ENCODE data around the gene SLC37A2.
A peak's percentile ranks its signal among the peaks of the same experiment; 100 is the strongest.

SLC37A2 gene

DNA sequence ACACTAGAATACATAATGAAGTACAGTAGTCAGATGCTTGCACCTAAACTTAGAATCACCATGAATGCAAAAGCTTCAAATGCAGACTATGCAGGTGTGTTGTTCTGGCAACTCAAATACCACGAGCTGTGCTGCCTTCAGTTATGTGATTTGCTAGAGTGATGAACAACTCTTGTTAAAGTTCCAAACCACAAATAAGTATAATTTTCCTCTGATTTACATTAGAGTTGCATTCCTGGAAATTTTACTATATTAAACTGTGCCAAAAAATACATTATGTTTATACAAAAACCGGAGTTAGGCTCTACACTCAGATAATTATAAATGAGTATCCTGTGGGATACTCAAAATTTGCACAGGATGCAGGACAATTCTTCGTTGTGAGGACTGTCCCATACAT, 45.4 kb downstream of the SLC37A2 start:
- H3K4me3 ChIP-seq (ENCODE audit: low read length) = no peak overlapping the region
- TF ChIP-seq CTCF (conservative IDR thresholded peaks at IDR 0.05; ENCODE audit: low read depth, low read length) = no peak
- no peak for DNase-seq (ENCODE audit: low read depth)

- H3K4me3 ChIP-seq (ENCODE audit: low read length) = peak overlapping the region; percentile 94
- no peak for DNase-seq (ENCODE audit: low read depth)
- TF ChIP-seq CTCF (conservative IDR thresholded peaks at IDR 0.05; ENCODE audit: low read depth, low read length) = no peak
Measured at GRCh38 chr11:125110506-125110905, 47.4 kb downstream of the SLC37A2 start.

DNA sequence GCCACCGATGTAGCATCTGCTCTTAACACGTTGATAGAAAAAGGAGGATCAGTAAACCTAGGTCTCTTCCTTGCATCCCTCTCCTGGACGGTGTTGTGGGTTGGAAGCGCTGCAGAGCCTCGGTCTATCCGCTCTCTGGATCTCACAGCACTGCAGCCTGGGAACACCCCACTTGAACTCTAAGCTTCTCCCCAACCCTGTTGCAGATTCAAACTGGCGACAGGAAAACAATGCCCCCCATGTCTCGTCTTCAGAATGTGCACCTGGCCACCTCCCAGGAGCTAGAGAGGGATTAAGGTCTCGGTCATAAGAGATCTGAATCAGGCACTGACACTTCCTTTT, 47.9 kb downstream of the SLC37A2 start:
- peak overlapping the region; percentile 94 for H3K4me3 ChIP-seq (ENCODE audit: low read length)
- peak; percentile 5 for DNase-seq (ENCODE audit: low read depth)
- TF ChIP-seq CTCF (conservative IDR thresholded peaks at IDR 0.05; ENCODE audit: low read depth, low read length) = no peak

GRCh38 chr11:125111343-125112207, 48.5 kb downstream of the SLC37A2 start, which contains the start of gene TMEM218:
Gene TMEM218 (minus strand): TSS chr11:125111626. CDS start chr11:125102241, 9,385 bp downstream.
- peak within 1 kb of the TSS; percentile 94 for H3K4me3 ChIP-seq (ENCODE audit: low read length)
- TF ChIP-seq CTCF (conservative IDR thresholded peaks at IDR 0.05; ENCODE audit: low read depth, low read length) = no peak
- DNase-seq (ENCODE audit: low read depth) = peak; percentile 98

DNA sequence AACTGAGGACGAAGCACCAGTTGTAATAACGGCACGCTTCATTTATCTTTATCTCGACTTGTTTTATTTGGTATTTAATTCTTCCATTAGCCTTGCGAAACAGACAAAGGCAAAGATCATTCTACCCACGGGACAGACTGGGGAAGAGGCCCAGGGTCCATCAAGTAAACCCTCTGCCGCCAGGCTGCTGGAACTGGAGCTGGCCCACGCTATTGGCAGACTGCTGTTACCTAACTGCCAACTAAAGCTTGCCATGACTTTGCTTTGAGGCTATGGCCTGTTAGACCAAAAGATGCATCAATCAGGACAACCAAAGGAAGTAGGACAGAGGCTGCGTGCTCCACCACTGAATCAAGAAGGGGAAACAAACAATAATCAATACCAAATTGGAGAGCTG, 49.1 kb downstream of the SLC37A2 start:
- no peak for TF ChIP-seq CTCF (conservative IDR thresholded peaks at IDR 0.05; ENCODE audit: low read depth, low read length)
- no peak for DNase-seq (ENCODE audit: low read depth)
- H3K4me3 ChIP-seq (ENCODE audit: low read length) = peak overlapping the region; percentile 94

GRCh38 chr11:125114518-125114917, 51.4 kb downstream of the SLC37A2 start:
- no peak for DNase-seq (ENCODE audit: low read depth)
- no peak overlapping the region for H3K4me3 ChIP-seq (ENCODE audit: low read length)
- peak; percentile 10 for TF ChIP-seq CTCF (conservative IDR thresholded peaks at IDR 0.05; ENCODE audit: low read depth, low read length)

DNA sequence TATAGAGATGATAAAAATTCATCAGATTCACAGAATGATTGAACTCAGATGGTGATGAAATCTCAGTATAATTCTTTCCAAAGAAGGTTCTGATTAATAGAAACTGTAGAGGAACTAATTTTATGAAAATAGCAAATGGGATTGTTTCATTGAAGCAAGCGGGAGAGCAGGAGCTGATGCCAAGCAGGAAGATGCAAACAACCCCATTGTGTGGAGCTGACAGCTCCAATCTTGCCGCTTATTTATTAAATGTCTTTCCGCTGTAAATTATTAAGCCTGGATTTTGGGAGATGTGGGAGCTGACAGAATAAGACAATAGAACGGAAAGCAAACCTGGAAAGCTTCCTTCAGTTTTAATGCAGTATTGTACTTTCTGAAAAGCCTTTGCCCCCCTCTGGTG, 54.3 kb downstream of the SLC37A2 start:
- no peak overlapping the region for H3K4me3 ChIP-seq (ENCODE audit: low read length)
- no peak for DNase-seq (ENCODE audit: low read depth)
- no peak for TF ChIP-seq CTCF (conservative IDR thresholded peaks at IDR 0.05; ENCODE audit: low read depth, low read length)
